Gastrocnemius medialis (tissue), 4 donors: ENCODE results near the gene NRXN2. TPM values are rescaled to one million over a fixed set of nuclear protein-coding genes. Genes with fewer than 3 reads are reported as not detected.

Experiments used
- ATAC-seq, 2 donors: fragments of 150-250 bp; one replicate each; pipeline ENCODE4 v1.9.1; 2016
- DNase-seq, 2 donors: peaks; one replicate each; pipeline ENCODE4 v3.0.0-alpha.2; 2019
- H3K27ac ChIP-seq, 4 donors: fragments of 200-600 bp; sonication (generic); 1 replicate in 1 of 4; 2 replicates in 3 of 4; pipeline ENCODE4 v1.5.1; 2016 to 2018; ENCODE audit warnings: mild to moderate bottlenecking in 2 of 4, moderate library complexity in 1 of 4
- H3K27me3 ChIP-seq, 3 donors: fragments of 200-600 bp; sonication (generic) in 2 of 3; 1 replicate in 1 of 3; 2 replicates in 2 of 3; pipeline versions ENCODE4 v1.5.1 to v1.6.0; 2016 to 2019; ENCODE audit warnings: mild to moderate bottlenecking in 1 of 3, moderate library complexity in 1 of 3
- H3K36me3 ChIP-seq, 2 donors: fragments of 200-600 bp; sonication (generic) in 1 of 2; one replicate each; pipeline ENCODE4 v1.5.1; 2017 to 2018
- H3K4me1 ChIP-seq, 2 donors: fragments of 200-600 bp; sonication (generic) in 1 of 2; one replicate each; pipeline ENCODE4 v1.5.1; 2016 to 2017; ENCODE audit warnings: mild to moderate bottlenecking in 2 of 2
- H3K4me3 ChIP-seq, 4 donors: fragments of 200-600 bp; sonication (generic) in 3 of 4; 1 replicate in 1 of 4; 2 replicates in 3 of 4; pipeline ENCODE4 v1.5.1; 2016 to 2019; ENCODE audit warnings: mild to moderate bottlenecking in 2 of 4
- H3K9me3 ChIP-seq, 3 donors: fragments of 200-600 bp; sonication (generic) in 2 of 3; 1 replicate in 1 of 3; 2 replicates in 2 of 3; pipeline ENCODE4 v1.5.1; 2016 to 2019
- CTCF ChIP-seq, 5 experiments: fragments of 450-650 bp in 3 of 5; fragments of 200-600 bp in 2 of 5; sonication (generic) in 2 of 5; IDR thresholded peaks in 4 of 5; conservative IDR thresholded peaks in 1 of 5; 1 replicate in 4 of 5; 2 replicates in 1 of 5; pipeline ENCODE4 v1.5.1; 2016 to 2019; ENCODE audit warnings: antibody characterized with exemption in 5 of 5, mild to moderate bottlenecking in 3 of 5, moderate library complexity in 3 of 5
- POLR2A ChIP-seq, 2 donors: fragments of 450-650 bp; IDR thresholded peaks; one replicate each; pipeline ENCODE4 v1.6.1; 2017; ENCODE audit warnings: antibody characterized with exemption in 2 of 2, mild to moderate bottlenecking in 2 of 2, moderate library complexity in 2 of 2
- in situ Hi-C, 4 donors: fragments of 200-750 bp; cut with MboI; loops; one replicate each; pipeline versions ENCODE4 v1.15.0 to v1.8.0; 2017; ENCODE audit warnings: low sequenced_read_pairs in 4 of 4
- intact Hi-C: fragments of 100-400 bp; cut with DNase I; formaldehyde crosslinking; loops from one replicate; pipeline ENCODE4 v1.15.1; 2023; ENCODE audit warnings: low total_unique reads
- total RNA-seq, 4 donors: library from RNA; depleted of rRNA; stranded (reverse); fragments of >200 nt; gene quantifications; one replicate each; pipeline versions ENCODE4 v1.1.0 to v1.2.3, GENCODE V29; 2016

Gene NRXN2
- total RNA-seq, 4 donors from 2014 or later = 0.15 to 6.2 (median 1.8) TPM

GRCh38 chr11:64571410-64572091 is 151.4 kb downstream of the NRXN2 start:
- no peaks in the 10 kb centered on the region for H3K27me3 ChIP-seq
- no peak for ATAC-seq
- H3K9me3 ChIP-seq = no peaks in the 10 kb centered on the region
- in situ Hi-C loops = no loop called here
- H3K4me1 ChIP-seq = no peaks in the 10 kb centered on the region
- no peak overlapping the region for H3K27ac ChIP-seq
- TF ChIP-seq POLR2A (IDR thresholded peaks at IDR 0.05) = no peak
- TF ChIP-seq CTCF (IDR thresholded peaks at IDR 0.05 in 4 of 5, conservative IDR thresholded peaks at IDR 0.05 in 1 of 5) = no peak
- intact Hi-C loops = no loop called here
- no peak for DNase-seq
- no peak overlapping the region for H3K4me3 ChIP-seq
- H3K36me3 ChIP-seq = no peaks in the 10 kb centered on the region

- intact Hi-C loops (no loop called here), in situ Hi-C loops (no loop called here)
- Histone ChIP-seq H3K27me3 (no peaks in the 10 kb centered on the region), H3K27ac (no peak overlapping the region), H3K4me1 (no peaks in the 10 kb centered on the region), H3K4me3 (no peak overlapping the region), H3K36me3 (no peaks in the 10 kb centered on the region), H3K9me3 (no peaks in the 10 kb centered on the region)
- DNase-seq (no peak), ATAC-seq (no peak)
- no peak for TF ChIP-seq POLR2A (IDR thresholded peaks at IDR 0.05)
- TF ChIP-seq CTCF (IDR thresholded peaks at IDR 0.05 in 4 of 5, conservative IDR thresholded peaks at IDR 0.05 in 1 of 5) = no peak
Observed at GRCh38 chr11:64571050-64571409, 152.0 kb downstream of the NRXN2 start.

- in situ Hi-C loops = no loop called here
- TF ChIP-seq POLR2A (IDR thresholded peaks at IDR 0.05) = no peak
- no peak for TF ChIP-seq CTCF (IDR thresholded peaks at IDR 0.05 in 4 of 5, conservative IDR thresholded peaks at IDR 0.05 in 1 of 5)
Observed at GRCh38 chr11:64570341-64570740, 152.7 kb downstream of the NRXN2 start.

GRCh38 chr11:64569300-64569970 is 153.6 kb downstream of the NRXN2 start:
- in situ Hi-C loops = no loop called here
- intact Hi-C loops = no loop called here
- ATAC-seq (no peak), DNase-seq (no peak)
- Histone ChIP-seq H3K27ac (no peak overlapping the region), H3K27me3 (no peaks in the 10 kb centered on the region), H3K4me1 (no peaks in the 10 kb centered on the region), H3K4me3 (no peak overlapping the region), H3K36me3 (no peaks in the 10 kb centered on the region), H3K9me3 (no peaks in the 10 kb centered on the region)
- TF ChIP-seq POLR2A (IDR thresholded peaks at IDR 0.05) (no peak), CTCF (IDR thresholded peaks at IDR 0.05 in 4 of 5, conservative IDR thresholded peaks at IDR 0.05 in 1 of 5) (no peak)

More at GRCh38 chr11:64570341-64570740, 152.7 kb downstream of the NRXN2 start:
- Histone ChIP-seq H3K4me1 (no peaks in the 10 kb centered on the region), H3K27me3 (no peaks in the 10 kb centered on the region), H3K4me3 (no peak overlapping the region), H3K27ac (no peak overlapping the region), H3K9me3 (no peaks in the 10 kb centered on the region), H3K36me3 (no peaks in the 10 kb centered on the region)
- intact Hi-C loops = no loop called here
- ATAC-seq = no peak
- DNase-seq = no peak
